ENCODE results near the gene INPP5A.

- no peak for TF ChIP-seq CTCF (IDR thresholded peaks at IDR 0.05)
- no peak for TF ChIP-seq POLR2AphosphoS5 (IDR thresholded peaks at IDR 0.05)
- TF ChIP-seq POLR2A (IDR thresholded peaks at IDR 0.05), result no peak
- TF ChIP-seq EP300 (IDR thresholded peaks at IDR 0.05; ENCODE audit: low read depth), result no peak
These were observed 244.0 kb downstream of the INPP5A start for GRCh38 chr10:132781556-132781955.

Data from transverse colon (tissue), 4 donors.